ENCODE data around the gene SNX22. TPM values are rescaled to one million over a fixed set of nuclear protein-coding genes. Genes with fewer than 3 reads are reported as not detected.
"Not testable (repeated sequence)": the region's sequence is repeated elsewhere in the genome, so short reads cannot be mapped to it uniquely, and the experiment has no call there.

Gene SNX22
- 1.2 TPM for total RNA-seq

GRCh38 chr15:64151727-64152506 is at the start of gene SNX22:
TSS of gene SNX22 (plus strand) at chr15:64151731. CDS start at chr15:64151776, 45 bp downstream.
- ATAC-seq (peak; percentile 10), DNase-seq (ENCODE audit: low spot score) (no peak)

- ATAC-seq (no peak), DNase-seq (ENCODE audit: low spot score) (no peak)
These were observed 49.0 kb upstream of the SNX22 start for GRCh38 chr15:64102497-64102896.

DNA sequence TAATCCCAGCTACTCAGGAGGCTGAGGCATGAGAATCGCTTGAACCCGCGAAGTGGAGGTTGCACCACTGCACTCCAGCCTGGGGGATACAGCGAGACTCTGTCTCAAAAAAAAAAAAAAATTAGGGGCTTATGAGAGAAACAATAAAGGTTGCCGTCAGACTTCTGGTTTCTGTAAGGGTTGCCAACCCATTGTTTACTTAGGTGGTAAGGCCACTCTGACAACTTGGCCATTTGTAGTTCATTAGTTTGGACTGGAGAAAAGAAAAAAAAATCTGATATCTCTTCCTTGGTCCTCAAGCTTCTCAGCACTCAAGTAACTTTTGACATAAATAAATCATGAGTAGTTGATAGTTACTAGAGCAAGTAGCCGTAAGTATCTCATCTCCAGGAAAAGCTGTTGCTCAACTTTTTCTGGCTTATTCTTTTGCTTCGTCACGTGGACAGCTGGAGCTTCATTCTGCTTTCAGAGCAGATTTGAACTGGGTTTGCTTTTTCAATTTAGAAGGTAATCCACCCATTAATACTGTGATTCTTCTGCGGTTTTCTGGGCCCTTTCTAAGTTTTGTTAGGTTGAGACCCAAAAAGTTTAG is 46.3 kb upstream of the SNX22 start:
- DNase-seq (ENCODE audit: low spot score) (peak; percentile 65), ATAC-seq (peak; percentile 72)

DNA sequence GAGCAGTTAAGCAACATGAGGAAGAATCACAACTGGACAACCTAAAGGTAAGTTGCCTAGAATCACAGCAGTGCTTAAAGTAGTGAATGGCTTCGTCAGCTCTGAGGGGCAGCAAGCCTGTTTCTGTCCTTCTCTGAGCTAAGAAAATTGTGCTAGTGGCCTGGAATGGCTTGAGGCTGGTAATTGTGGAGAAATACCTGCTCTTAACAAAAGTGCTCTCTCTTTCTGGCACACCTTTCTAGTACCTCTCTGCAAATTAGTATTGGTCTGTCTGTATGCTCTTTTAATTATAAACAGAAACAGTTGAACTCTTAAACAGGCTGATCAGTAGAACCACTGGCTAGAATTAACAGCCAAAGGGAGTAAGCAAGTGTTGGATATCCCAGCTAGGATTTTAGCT is 44.2 kb upstream of the SNX22 start:
- DNase-seq (ENCODE audit: low spot score) (no peak), ATAC-seq (no peak)

- ATAC-seq; DNase-seq (ENCODE audit: low spot score): not testable (repeated sequence)
These were observed 41.3 kb upstream of the SNX22 start for GRCh38 chr15:64110108-64110701.

DNA sequence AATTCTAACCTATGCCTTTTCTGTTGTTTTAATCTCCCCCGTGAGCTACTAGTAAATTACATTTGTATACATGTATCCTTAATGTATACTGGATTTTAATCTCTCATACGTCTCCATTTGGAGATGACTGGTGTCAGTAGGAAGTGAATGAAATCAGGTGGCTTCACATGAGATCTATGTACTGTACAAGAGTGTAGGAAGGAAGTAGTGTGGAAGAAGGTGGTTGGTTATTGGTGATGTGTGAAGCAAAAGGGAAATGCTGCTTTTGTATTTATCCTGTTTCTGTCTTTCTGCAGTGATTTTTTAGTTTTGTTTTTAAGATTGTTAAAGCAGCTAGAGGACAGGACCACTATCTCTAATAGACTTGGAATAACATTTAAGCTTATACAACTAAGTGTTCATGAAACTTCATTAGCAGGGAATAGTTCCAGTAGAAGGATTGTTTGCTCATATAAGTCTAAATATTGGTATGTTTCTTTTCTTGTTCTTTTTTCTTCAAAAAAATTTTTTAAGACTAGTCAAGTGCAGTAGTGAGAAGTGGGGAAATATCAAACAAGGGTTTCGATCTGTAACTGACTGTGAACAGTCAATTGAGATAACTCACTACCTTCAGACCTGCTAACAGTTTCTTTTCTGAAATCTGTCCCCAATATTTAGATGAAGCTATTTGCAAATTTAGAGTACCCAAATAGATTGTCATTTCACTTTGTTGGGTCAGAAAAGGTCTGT is 40.4 kb upstream of the SNX22 start:
- ATAC-seq (peak; percentile 16), DNase-seq (ENCODE audit: low spot score) (no peak)

DNA sequence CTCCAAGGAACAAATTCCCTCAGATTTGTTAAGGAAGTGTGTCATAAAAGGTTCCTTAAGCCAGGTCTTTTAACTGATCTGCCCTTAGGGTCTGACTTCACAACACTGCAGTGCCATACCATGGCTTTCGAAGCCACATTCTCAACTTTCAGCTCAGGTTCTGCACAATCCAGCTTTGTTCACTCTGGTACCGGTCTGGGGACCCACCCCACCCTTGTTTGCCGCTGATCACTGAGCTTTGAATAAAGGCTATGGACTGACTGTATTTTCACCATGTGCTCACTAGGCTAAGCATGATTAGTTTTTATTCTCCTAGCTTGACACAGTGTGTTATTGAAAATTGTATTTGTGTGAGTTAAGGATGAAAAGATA is 39.9 kb upstream of the SNX22 start:
- ATAC-seq (peak; percentile 37), DNase-seq (ENCODE audit: low spot score) (no peak)

DNA sequence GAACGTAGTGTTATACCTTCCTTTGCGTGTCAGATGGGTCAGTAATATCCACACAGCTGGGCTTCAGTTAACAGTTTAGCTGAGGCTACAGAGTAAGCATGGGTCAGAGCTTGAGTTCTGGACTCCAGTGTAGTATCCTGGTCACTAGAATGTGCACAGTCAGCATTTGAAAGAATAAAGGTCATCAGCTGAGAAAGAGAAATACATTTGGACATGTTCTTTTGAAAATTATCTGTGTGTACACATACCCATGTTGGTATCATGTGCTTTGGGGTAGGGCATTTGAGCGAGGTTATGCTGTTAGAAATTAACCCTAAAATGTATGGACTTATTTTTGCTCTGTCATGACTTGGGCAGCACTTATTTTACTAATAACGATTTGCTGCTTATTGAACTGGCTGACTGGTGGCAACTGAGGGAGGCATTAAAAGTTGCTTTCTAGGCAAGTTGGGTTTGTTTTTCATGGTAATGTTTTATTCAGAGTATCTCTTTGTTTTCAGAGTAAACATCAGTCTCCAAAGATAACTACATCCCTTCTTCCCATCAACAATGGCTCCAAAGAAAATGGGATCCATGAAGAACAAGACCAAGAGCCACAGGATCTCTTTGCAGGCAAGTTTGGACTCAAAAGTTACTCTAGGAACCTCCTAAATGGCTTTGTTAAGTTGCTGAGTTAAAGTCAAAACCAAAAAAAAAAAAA is 39.3 kb upstream of the SNX22 start:
- DNase-seq (ENCODE audit: low spot score) (no peak), ATAC-seq (peak; percentile 89)

GRCh38 chr15:64112904-64113303 is 38.6 kb upstream of the SNX22 start:
- ATAC-seq (peak; percentile 54), DNase-seq (ENCODE audit: low spot score) (no peak)

GRCh38 chr15:64117759-64118487 is 33.6 kb upstream of the SNX22 start:
- DNase-seq (ENCODE audit: low spot score) (no peak), ATAC-seq (no peak)

DNA sequence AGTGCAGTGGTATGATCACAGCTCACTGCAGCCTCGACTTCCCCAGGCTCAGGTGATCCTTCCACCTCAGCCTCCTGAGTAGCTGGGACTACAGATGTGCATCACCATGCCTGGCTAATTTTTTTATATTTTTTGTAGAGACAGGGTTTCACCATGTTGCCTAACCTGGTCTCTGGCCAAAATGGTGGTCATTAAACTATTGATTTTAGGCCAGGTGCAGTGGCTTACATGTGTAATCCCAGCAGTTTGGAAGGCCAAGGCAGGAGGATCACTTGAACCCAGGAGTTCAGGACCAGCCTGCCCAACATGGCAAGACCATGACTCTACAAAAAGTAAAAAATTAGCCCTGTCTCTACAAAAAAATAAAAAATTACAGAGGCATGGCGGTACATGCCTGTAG is 31.2 kb upstream of the SNX22 start:
- not testable (repeated sequence) for DNase-seq (ENCODE audit: low spot score)
- peak; percentile 59 for ATAC-seq

DNA sequence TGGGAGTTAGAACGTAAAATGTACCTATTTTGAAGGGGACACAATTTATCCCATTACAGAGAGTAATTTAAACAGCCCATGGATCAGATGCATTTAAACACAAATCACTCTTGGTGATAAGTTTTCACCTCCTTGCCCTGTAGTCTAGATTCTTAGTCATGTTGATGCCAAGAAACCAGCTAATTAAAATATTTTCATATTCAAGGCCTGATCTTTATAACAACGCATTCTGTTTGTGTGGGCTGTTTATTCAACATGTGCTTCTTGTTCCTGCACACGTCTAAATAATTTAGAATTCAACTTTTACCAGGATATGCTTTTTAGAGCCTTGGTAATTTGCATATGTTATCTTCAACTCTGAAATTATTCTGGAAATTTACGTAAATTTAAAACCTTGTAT is 29.9 kb upstream of the SNX22 start:
- ATAC-seq: no peak
- DNase-seq (ENCODE audit: low spot score): no peak

DNA sequence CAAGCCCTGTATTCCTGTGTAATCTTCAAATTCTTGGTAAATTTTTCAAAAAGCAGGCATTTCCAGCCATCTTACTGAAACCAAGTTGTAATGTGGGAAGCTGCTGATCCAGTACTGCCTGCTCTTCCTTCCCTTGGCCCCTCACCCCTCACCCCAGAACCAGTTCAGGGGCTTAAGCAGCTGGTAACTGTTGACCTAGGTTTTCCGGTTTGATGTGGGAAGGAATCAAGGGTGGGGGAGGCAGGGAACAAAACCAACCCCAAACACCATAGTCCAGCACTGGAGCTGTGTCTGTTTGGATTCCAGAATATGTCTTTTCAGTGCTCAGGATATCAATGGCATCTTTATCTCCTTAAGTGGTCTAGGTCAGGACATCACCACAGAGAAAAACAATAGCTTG is 29.1 kb upstream of the SNX22 start:
- DNase-seq (ENCODE audit: low spot score): no peak
- no peak for ATAC-seq

DNA sequence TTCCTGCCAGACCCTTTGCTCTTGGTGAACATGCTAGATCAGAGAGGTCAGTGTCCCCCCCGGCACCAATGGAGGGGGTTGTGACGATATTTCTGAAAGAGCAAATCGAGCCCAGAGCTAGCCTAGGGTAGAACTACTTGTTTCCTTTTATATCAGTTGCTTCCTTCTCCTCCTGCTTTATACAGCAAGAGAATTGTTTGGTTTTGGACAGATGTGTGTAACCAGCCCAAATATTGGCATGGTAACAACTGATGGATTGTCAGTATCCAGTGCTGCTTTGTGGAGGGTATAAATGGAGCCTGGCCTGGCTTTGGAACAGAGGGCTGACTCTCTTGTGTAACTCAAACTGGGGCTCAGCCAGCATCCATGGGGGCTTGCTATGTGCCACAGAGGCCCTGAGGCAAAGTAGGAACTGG is 28.6 kb upstream of the SNX22 start:
- ATAC-seq (peak; percentile 28), DNase-seq (ENCODE audit: low spot score) (no peak)

DNA sequence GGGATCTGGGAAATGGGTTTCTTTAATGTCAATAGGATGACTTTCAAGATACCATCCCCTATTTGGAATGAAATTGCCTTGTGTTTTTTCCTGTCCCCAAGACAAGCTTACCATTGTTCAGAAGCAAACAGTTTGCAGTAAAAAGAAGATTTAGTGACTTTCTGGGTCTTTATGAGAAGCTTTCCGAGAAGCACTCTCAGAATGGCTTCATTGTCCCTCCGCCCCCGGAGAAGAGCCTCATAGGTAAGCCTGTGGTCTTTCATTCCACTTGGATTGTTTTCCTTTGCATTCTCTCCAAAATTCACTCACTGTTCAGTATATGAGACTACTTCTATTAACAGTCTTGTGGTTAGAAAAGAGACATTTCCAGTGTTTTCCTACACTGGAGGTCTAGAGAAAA is 25.6 kb upstream of the SNX22 start:
- no peak for ATAC-seq
- no peak for DNase-seq (ENCODE audit: low spot score)

GRCh38 chr15:64127521-64128270 is 23.8 kb upstream of the SNX22 start:
- DNase-seq (ENCODE audit: low spot score) (no peak), ATAC-seq (no peak)

DNA sequence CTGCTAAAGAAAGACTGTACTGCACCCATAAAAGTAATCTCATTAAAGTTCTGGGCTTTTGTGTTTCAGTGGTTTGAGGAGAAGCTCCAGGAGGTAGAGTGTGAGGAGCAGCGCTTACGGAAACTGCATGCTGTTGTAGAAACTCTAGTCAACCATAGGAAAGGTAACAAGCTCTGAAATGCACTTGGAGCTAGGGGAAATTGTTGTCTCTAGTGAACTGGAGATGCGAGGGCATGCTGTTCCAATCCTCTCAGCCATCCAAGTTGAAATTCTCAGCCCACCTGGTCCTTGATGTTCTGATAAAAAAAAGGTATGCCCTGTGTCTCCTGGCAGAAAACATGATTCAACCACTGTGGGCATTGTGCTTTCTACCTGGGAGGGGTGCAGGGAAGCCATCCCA is 21.4 kb upstream of the SNX22 start:
- ATAC-seq (no peak), DNase-seq (ENCODE audit: low spot score) (no peak)

GRCh38 chr15:64131547-64131946 is 20.0 kb upstream of the SNX22 start:
- no peak for ATAC-seq
- DNase-seq (ENCODE audit: low spot score): no peak

DNA sequence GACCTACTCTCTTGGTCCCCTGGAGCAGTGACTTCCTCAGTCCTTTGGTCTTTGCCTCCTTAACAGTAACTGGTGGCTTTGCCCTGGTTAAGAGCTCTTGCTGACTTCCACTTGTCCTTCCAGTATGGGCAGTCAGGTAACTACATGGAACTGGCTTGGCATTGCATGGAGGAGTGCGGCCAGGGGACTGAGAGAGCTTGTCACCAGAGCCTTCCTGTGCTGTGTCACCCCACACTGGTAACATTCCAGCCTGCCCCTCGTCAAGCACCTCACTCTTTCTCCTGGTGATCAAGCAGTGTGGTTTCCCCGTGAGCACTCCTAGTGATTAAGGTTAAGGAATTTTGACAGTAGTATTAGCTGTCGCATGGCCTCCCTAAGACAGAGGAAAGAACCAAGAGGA is 19.3 kb upstream of the SNX22 start:
- no peak for ATAC-seq
- DNase-seq (ENCODE audit: low spot score): no peak

Measured in left lobe of liver (tissue), 2 donors.